Liver (tissue), 9 donors: ENCODE results near the gene NAT16. TPM values are rescaled to one million over a fixed set of nuclear protein-coding genes. Genes with fewer than 3 reads are reported as not detected.

Experiments
- DNase-seq: peaks from one replicate; pipeline ENCODE4 v3.0.0-alpha.2; 2017; ENCODE audit warnings: low spot score
- H3K27ac ChIP-seq, 2 donors: one replicate each; pipeline ENCODE4 v1.7.0; 2013; ENCODE audit warnings: inconsistent platforms in 2 of 2, low read length in 2 of 2, control low read depth in 1 of 2, low read depth in 1 of 2, mild to moderate bottlenecking in 1 of 2
- H3K27me3 ChIP-seq, 4 donors: one replicate each; pipeline versions ENCODE4 v1.6.1 to v1.7.0; 2013; ENCODE audit warnings: low read length in 3 of 4, inconsistent platforms in 1 of 4, mild to moderate bottlenecking in 1 of 4, moderate library complexity in 1 of 4; ENCODE audit not compliant: control insufficient read depth in 4 of 4, insufficient read depth in 4 of 4
- H3K36me3 ChIP-seq, 4 donors: one replicate each; pipeline versions ENCODE4 v1.6.1 to v1.7.0; 2013; ENCODE audit warnings: low read length in 3 of 4, mild to moderate bottlenecking in 3 of 4, low read depth in 1 of 4, moderate library complexity in 1 of 4; ENCODE audit not compliant: control insufficient read depth in 4 of 4, insufficient read depth in 3 of 4
- H3K4me1 ChIP-seq, 4 donors: one replicate each; pipeline versions ENCODE4 v1.6.1 to v1.7.0; 2013; ENCODE audit warnings: low read length in 3 of 4, mild to moderate bottlenecking in 3 of 4, moderate library complexity in 1 of 4; ENCODE audit not compliant: control insufficient read depth in 4 of 4, insufficient read depth in 4 of 4
- H3K4me3 ChIP-seq, 3 donors: one replicate each; pipeline versions ENCODE4 v1.6.1 to v1.7.0; 2013; ENCODE audit warnings: low read length in 3 of 3, control low read depth in 1 of 3, low read depth in 1 of 3, mild to moderate bottlenecking in 1 of 3
- H3K9ac ChIP-seq, 2 donors: one replicate each; pipeline ENCODE4 v1.7.0; 2013; ENCODE audit warnings: low read length in 2 of 2, mild to moderate bottlenecking in 2 of 2, moderate library complexity in 2 of 2, control low read depth in 1 of 2, low read depth in 1 of 2
- H3K9me3 ChIP-seq, 4 donors: one replicate each; pipeline versions ENCODE4 v1.6.1 to v1.7.0; 2013; ENCODE audit warnings: low read length in 3 of 4; ENCODE audit not compliant: control insufficient read depth in 4 of 4
- CTCF ChIP-seq: fragments of 150-350 bp; IDR thresholded peaks from 2 replicates; pipeline ENCODE4 v1.5.1; 2017; ENCODE audit warnings: improper control_type of control experiment, low read depth, low read length; ENCODE audit not compliant: missing input control
- FOXA1 ChIP-seq: IDR thresholded peaks from 2 replicates; pipeline ENCODE4 v1.6.1; 2016; ENCODE audit warnings: antibody characterized with exemption
- FOXA2 ChIP-seq: IDR thresholded peaks from 2 replicates; pipeline ENCODE4 v1.6.1; 2016; ENCODE audit warnings: antibody characterized with exemption
- GABPA ChIP-seq, 2 donors: IDR thresholded peaks in 1 of 2; conservative IDR thresholded peaks in 1 of 2; 2 replicates each; pipeline ENCODE4 v1.6.1; 2016; ENCODE audit warnings: antibody characterized with exemption in 2 of 2, mild to moderate bottlenecking in 1 of 2, moderate library complexity in 1 of 2
- HNF4A ChIP-seq, 2 donors: conservative IDR thresholded peaks; 2 replicates each; pipeline ENCODE4 v1.6.1; 2016; ENCODE audit warnings: antibody characterized with exemption in 2 of 2, mild to moderate bottlenecking in 2 of 2
- HNF4G ChIP-seq: IDR thresholded peaks from 2 replicates; pipeline ENCODE4 v1.6.1; 2016; ENCODE audit warnings: antibody characterized with exemption
- JUND ChIP-seq, 2 donors: IDR thresholded peaks; 2 replicates each; pipeline ENCODE4 v1.6.1; 2016; ENCODE audit warnings: antibody characterized with exemption in 2 of 2
- MAX ChIP-seq: IDR thresholded peaks from 2 replicates; pipeline ENCODE4 v1.6.1; 2016; ENCODE audit warnings: antibody characterized with exemption
- NR2F2 ChIP-seq: IDR thresholded peaks from 2 replicates; pipeline ENCODE4 v1.6.1; 2016; ENCODE audit warnings: antibody characterized with exemption
- RAD21 ChIP-seq, 2 donors: IDR thresholded peaks; 2 replicates each; pipeline ENCODE4 v1.6.1; 2016; ENCODE audit warnings: antibody characterized with exemption in 2 of 2, mild to moderate bottlenecking in 2 of 2
- RXRA ChIP-seq, 2 donors: IDR thresholded peaks; 2 replicates each; pipeline ENCODE4 v1.6.1; 2017 to 2018; ENCODE audit warnings: antibody characterized with exemption in 2 of 2, mild to moderate bottlenecking in 1 of 2
- SP1 ChIP-seq: IDR thresholded peaks from 2 replicates; pipeline ENCODE4 v1.6.1; 2018; ENCODE audit warnings: antibody characterized with exemption, mild to moderate bottlenecking
- TAF1 ChIP-seq: conservative IDR thresholded peaks from 2 replicates; pipeline ENCODE4 v1.6.1; 2016; ENCODE audit warnings: antibody characterized with exemption, mild to moderate bottlenecking
- YY1 ChIP-seq: IDR thresholded peaks from 2 replicates; pipeline ENCODE4 v1.6.1; 2016; ENCODE audit warnings: antibody characterized with exemption, mild to moderate bottlenecking
- ZBTB33 ChIP-seq: IDR thresholded peaks from 2 replicates; pipeline ENCODE4 v1.6.1; 2016; ENCODE audit warnings: antibody characterized with exemption
- WGBS: extraction: QIAGEN DNeasy Blood & Tissue Kit; methylation state at CpG from one replicate; pipeline ENCODE4 v1.1.7; 2013; 5-methylcytosine and 5-hydroxymethylcytosine counted together
- polyA plus RNA-seq, 2 donors: library from polyadenylated mRNA; stranded (reverse) in 1 of 2; unstranded in 1 of 2; fragments of 200-250 nt in 1 of 2; fragments of >200 nt in 1 of 2; fragmentation: Nextera tagmentation in 1 of 2; extraction: Ambion mirVana in 1 of 2; gene quantifications; one replicate each; pipeline versions ENCODE4 v1.2.1 to v1.2.3, GENCODE V29; 2013 to 2015
- total RNA-seq, 2 donors: library from RNA; depleted of rRNA; stranded (reverse); fragments of >200 nt; gene quantifications; one replicate each; pipeline ENCODE4 v1.2.3, GENCODE V29; 2014
- TF ChIP-seq, protein P1 (sequence below): IDR thresholded peaks from 2 replicates; pipeline ENCODE4 v1.6.1; 2016; ENCODE audit warnings: antibody characterized with exemption, mild to moderate bottlenecking
- donor health status: healthy.
- donor health status: healthy.
- donor health status: healthy.
- donor health status: healthy.
- donor health status: healthy.

The NAT16 gene
- total and polyA plus RNA-seq, 4 donors, result not detected

- WGBS, result 3% methylated on average over 19 of the region's 19 CpGs
- H3K36me3 ChIP-seq, result no peaks in the 10 kb centered on the region
- TF ChIP-seq JUND (IDR thresholded peaks at IDR 0.05) (no peak), HNF4A (conservative IDR thresholded peaks at IDR 0.05) (no peak), YY1 (no peak), MAX (no peak), SP1 (no peak), RXRA (IDR thresholded peaks at IDR 0.05) (no peak), NR2F2 (no peak), HNF4G (no peak), TAF1 (no peak), RAD21 (IDR thresholded peaks at IDR 0.05) (no peak), FOXA2 (no peak), CTCF (no peak), FOXA1 (no peak), GABPA (IDR thresholded peaks at IDR 0.05 in 1 of 2, conservative IDR thresholded peaks at IDR 0.05 in 1 of 2) (no peak)
- TF ChIP-seq, protein P1, sequence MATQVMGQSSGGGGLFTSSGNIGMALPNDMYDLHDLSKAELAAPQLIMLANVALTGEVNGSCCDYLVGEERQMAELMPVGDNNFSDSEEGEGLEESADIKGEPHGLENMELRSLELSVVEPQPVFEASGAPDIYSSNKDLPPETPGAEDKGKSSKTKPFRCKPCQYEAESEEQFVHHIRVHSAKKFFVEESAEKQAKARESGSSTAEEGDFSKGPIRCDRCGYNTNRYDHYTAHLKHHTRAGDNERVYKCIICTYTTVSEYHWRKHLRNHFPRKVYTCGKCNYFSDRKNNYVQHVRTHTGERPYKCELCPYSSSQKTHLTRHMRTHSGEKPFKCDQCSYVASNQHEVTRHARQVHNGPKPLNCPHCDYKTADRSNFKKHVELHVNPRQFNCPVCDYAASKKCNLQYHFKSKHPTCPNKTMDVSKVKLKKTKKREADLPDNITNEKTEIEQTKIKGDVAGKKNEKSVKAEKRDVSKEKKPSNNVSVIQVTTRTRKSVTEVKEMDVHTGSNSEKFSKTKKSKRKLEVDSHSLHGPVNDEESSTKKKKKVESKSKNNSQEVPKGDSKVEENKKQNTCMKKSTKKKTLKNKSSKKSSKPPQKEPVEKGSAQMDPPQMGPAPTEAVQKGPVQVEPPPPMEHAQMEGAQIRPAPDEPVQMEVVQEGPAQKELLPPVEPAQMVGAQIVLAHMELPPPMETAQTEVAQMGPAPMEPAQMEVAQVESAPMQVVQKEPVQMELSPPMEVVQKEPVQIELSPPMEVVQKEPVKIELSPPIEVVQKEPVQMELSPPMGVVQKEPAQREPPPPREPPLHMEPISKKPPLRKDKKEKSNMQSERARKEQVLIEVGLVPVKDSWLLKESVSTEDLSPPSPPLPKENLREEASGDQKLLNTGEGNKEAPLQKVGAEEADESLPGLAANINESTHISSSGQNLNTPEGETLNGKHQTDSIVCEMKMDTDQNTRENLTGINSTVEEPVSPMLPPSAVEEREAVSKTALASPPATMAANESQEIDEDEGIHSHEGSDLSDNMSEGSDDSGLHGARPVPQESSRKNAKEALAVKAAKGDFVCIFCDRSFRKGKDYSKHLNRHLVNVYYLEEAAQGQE, result no peak
Measured at GRCh38 chr7:101166909-101167644, 13.0 kb downstream of the NAT16 start.

DNA sequence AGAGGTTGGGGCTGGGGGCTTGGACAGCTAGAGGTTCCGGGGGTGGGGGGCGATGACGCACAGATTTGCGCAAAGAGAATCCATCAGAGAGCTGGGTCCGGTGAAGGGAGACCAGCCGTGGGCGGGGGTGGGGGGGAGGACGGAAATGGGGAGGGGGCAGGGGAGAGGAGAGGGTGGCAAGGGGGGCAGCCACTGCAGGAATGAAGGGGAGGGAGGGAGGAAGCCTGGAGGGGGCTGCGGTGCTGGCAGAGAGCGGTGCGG is 13.5 kb downstream of the NAT16 start:
- DNase-seq, result no peak
- Histone ChIP-seq H3K27ac (no peak overlapping the region), H3K9ac (no peak overlapping the region), H3K4me1 (peaks cover 4 to 34% (median 14%) of the 10 kb centered on the region in 4 donors), H3K9me3 (no peaks in the 10 kb centered on the region), H3K4me3 (no peak overlapping the region), H3K27me3 (peaks cover 7 to 11% (median 9%) of the 10 kb centered on the region in 4 donors), H3K36me3 (no peaks in the 10 kb centered on the region)
- WGBS, result 3% methylated on average over 11 of the region's 11 CpGs
- TF ChIP-seq, protein P1, result no peak
- no peak for TF ChIP-seq ZBTB33
- no peak for TF ChIP-seq CTCF

More at GRCh38 chr7:101166909-101167644, 13.0 kb downstream of the NAT16 start:
- Histone ChIP-seq H3K4me3 (no peak overlapping the region), H3K9me3 (no peaks in the 10 kb centered on the region), H3K27ac (no peak overlapping the region), H3K9ac (no peak overlapping the region), H3K27me3 (peaks cover 8 to 12% (median 10%) of the 10 kb centered on the region in 4 donors), H3K4me1 (peaks cover 5 to 36% (median 15%) of the 10 kb centered on the region in 4 donors)
- no peak for DNase-seq
